Prostate gland (tissue), 2 donors: ENCODE data around the gene MBD3L2. TPM values are rescaled to one million over a fixed set of nuclear protein-coding genes. Genes with fewer than 3 reads are reported as not detected.

ENCODE experiments used
- DNase-seq: peaks from one replicate; pipeline ENCODE4 v3.0.0-alpha.2; 2019; ENCODE audit warnings: low spot score
- H3K27ac ChIP-seq, 2 donors: fragments of 200-600 bp; sonication (generic); 2 replicates each; pipeline ENCODE4 v1.5.1; 2017 to 2019
- H3K27me3 ChIP-seq: fragments of 200-600 bp; sonication (generic); replicated peaks from 2 replicates; pipeline ENCODE4 v1.5.1; 2019; ENCODE audit not compliant: insufficient read depth
- H3K36me3 ChIP-seq, 2 donors: fragments of 200-600 bp; sonication (generic); 1 replicate in 1 of 2; 2 replicates in 1 of 2; pipeline versions ENCODE4 v1.5.1 to v1.8.1; 2017 to 2019
- H3K4me1 ChIP-seq: fragments of 200-600 bp; sonication (generic); replicated peaks from 2 replicates; pipeline ENCODE4 v1.5.1; 2019
- H3K4me3 ChIP-seq, 2 donors: fragments of 200-600 bp; sonication (generic); 2 replicates each; pipeline ENCODE4 v1.5.1; 2017 to 2019
- H3K9me3 ChIP-seq: fragments of 200-600 bp; sonication (generic); 2 replicates; pipeline ENCODE4 v1.5.1; 2017
- CTCF ChIP-seq, 4 experiments: fragments of 200-600 bp in 2 of 4; fragments of 450-650 bp in 2 of 4; sonication (generic) in 2 of 4; IDR thresholded peaks; 1 replicate in 3 of 4; 2 replicates in 1 of 4; pipeline ENCODE4 v1.5.1; 2016 to 2019; ENCODE audit warnings: antibody characterized with exemption in 4 of 4, mild to moderate bottlenecking in 2 of 4, moderate library complexity in 2 of 4
- POLR2A ChIP-seq: fragments of 450-650 bp; IDR thresholded peaks from one replicate; pipeline ENCODE4 v1.6.1; 2016; ENCODE audit warnings: antibody characterized with exemption, mild to moderate bottlenecking
- POLR2AphosphoS5 ChIP-seq: sonication (generic); formaldehyde crosslinking; IDR thresholded peaks from one replicate; pipeline ENCODE4 v1.6.1; 2017; ENCODE audit warnings: antibody characterized with exemption
- WGBS: methylation state at CpG from one replicate; pipeline ENCODE4 v1.1.5; 2018; 5-methylcytosine and 5-hydroxymethylcytosine counted together
- intact Hi-C: fragments of 100-400 bp; cut with DNase I; formaldehyde crosslinking; loops from one replicate; pipeline ENCODE4 v1.14.2; 2022
- total RNA-seq, 2 donors: library from RNA; depleted of rRNA; stranded (reverse); fragments of >200 nt; gene quantifications; one replicate each; pipeline ENCODE4 v1.1.0, GENCODE V29; 2016

MBD3L2 gene
- total RNA-seq, 2 donors from 2014 or later: not detected

- intact Hi-C loops: no loop called here
- Histone ChIP-seq H3K4me3 (no peak overlapping the region), H3K4me1 (no peaks in the 10 kb centered on the region), H3K36me3 (no peaks in the 10 kb centered on the region), H3K27me3 (no peaks in the 10 kb centered on the region), H3K27ac (no peak overlapping the region), H3K9me3 (no peaks in the 10 kb centered on the region)
- TF ChIP-seq POLR2A (no peak), CTCF (IDR thresholded peaks at IDR 0.05) (no peak), POLR2AphosphoS5 (no peak)
- DNase-seq: no peak
- 78% methylated on average over 11 of the region's 11 CpGs for WGBS
Measured at GRCh38 chr19:7006135-7006704, 42.9 kb upstream of the MBD3L2 start.

- Histone ChIP-seq H3K27ac (no peak overlapping the region), H3K27me3 (no peaks in the 10 kb centered on the region), H3K36me3 (no peaks in the 10 kb centered on the region), H3K4me3 (no peak overlapping the region), H3K9me3 (no peaks in the 10 kb centered on the region), H3K4me1 (no peaks in the 10 kb centered on the region)
- no peak for DNase-seq
- WGBS: 60% methylated on average over 4 of the region's 4 CpGs
- intact Hi-C loops: no loop called here
- TF ChIP-seq CTCF (IDR thresholded peaks at IDR 0.05): no peak
- no peak for TF ChIP-seq POLR2AphosphoS5
- no peak for TF ChIP-seq POLR2A
Measured at GRCh38 chr19:7007859-7008258, 41.3 kb upstream of the MBD3L2 start.

- Histone ChIP-seq H3K27ac (no peak overlapping the region), H3K9me3 (no peaks in the 10 kb centered on the region), H3K27me3 (no peaks in the 10 kb centered on the region), H3K4me1 (no peaks in the 10 kb centered on the region), H3K4me3 (no peak overlapping the region), H3K36me3 (no peaks in the 10 kb centered on the region)
- intact Hi-C loops: no loop called here
- TF ChIP-seq POLR2A (no peak), POLR2AphosphoS5 (no peak), CTCF (IDR thresholded peaks at IDR 0.05) (no peak)
- no peak for DNase-seq
- WGBS: 85% methylated on average over 12 of the region's 12 CpGs
Measured at GRCh38 chr19:7010722-7011593, 38.2 kb upstream of the MBD3L2 start.

- intact Hi-C loops: no loop called here
- TF ChIP-seq POLR2A (no peak), POLR2AphosphoS5 (no peak), CTCF (IDR thresholded peaks at IDR 0.05) (no peak)
- 67% methylated on average over 4 of the region's 4 CpGs for WGBS
Measured at GRCh38 chr19:7013678-7014077, 35.4 kb upstream of the MBD3L2 start.

More at GRCh38 chr19:7013678-7014077, 35.4 kb upstream of the MBD3L2 start:
- no peak overlapping the region for H3K27ac ChIP-seq
- H3K36me3 ChIP-seq: no peaks in the 10 kb centered on the region
- H3K27me3 ChIP-seq: no peaks in the 10 kb centered on the region
- no peaks in the 10 kb centered on the region for H3K4me1 ChIP-seq
- H3K4me3 ChIP-seq: no peak overlapping the region
- no peak for DNase-seq
- H3K9me3 ChIP-seq: no peaks in the 10 kb centered on the region
